SW 1271 (cell line): Measurements from ENCODE around the gene FANCB.
A peak's percentile ranks its signal among the peaks of the same experiment; 100 is the strongest.

Source experiments
- DNase-seq, 2 experiments: peaks; one replicate each; lab custom pipeline; 2025; lab: John Stamatoyannopoulos, UW

FANCB gene

GRCh38 chrX:14872851-14873675 lies at the start of gene FANCB, which contains the start of gene MOSPD2:
Gene FANCB, minus strand, starts transcription at chrX:14873069. Its CDS starts 7,559 bp downstream, at chrX:14865510.
Gene MOSPD2, plus strand, starts transcription at chrX:14873421. Its CDS starts 108 bp downstream, at chrX:14873529.
- peak; percentile 46 to 73 for DNase-seq

- DNase-seq, result no peak
These were observed 49.6 kb upstream of the FANCB start for GRCh38 chrX:14922437-14922836.

GRCh38 chrX:14920196-14920595 lies 47.3 kb upstream of the FANCB start:
- no peak for DNase-seq

- DNase-seq, result no peak
These were observed 46.5 kb upstream of the FANCB start for GRCh38 chrX:14919407-14919806.

GRCh38 chrX:14916017-14916674 lies 43.3 kb upstream of the FANCB start:
- DNase-seq, result no peak

- no peak for DNase-seq
These were observed 42.7 kb upstream of the FANCB start for GRCh38 chrX:14915596-14915995.

- DNase-seq, result no peak
These were observed 40.4 kb upstream of the FANCB start for GRCh38 chrX:14913241-14913640.

GRCh38 chrX:14903891-14904290 lies 31.0 kb upstream of the FANCB start:
- DNase-seq, result no peak

GRCh38 chrX:14902537-14902936 lies 29.7 kb upstream of the FANCB start:
- DNase-seq, result no peak

GRCh38 chrX:14899607-14900006 lies 26.7 kb upstream of the FANCB start:
- DNase-seq, result peak in 1 of 2 experiments; percentile 24

- DNase-seq, result no peak
These were observed 24.2 kb upstream of the FANCB start for GRCh38 chrX:14897042-14897441.

- DNase-seq, result no peak
These were observed 23.4 kb upstream of the FANCB start for GRCh38 chrX:14896273-14896672.

GRCh38 chrX:14886252-14886651 lies 13.4 kb upstream of the FANCB start:
- no peak for DNase-seq

GRCh38 chrX:14884714-14885113 lies 11.8 kb upstream of the FANCB start:
- DNase-seq, result no peak

- DNase-seq, result no peak
These were observed 11.0 kb upstream of the FANCB start for GRCh38 chrX:14883826-14884225.

GRCh38 chrX:14875624-14876023 lies 2.8 kb upstream of the FANCB start:
- no peak for DNase-seq

GRCh38 chrX:14873676-14874049 lies 794 bp upstream of the FANCB start:
- no peak for DNase-seq

GRCh38 chrX:14872355-14872754 lies 514 bp downstream of the FANCB start:
- no peak for DNase-seq

- DNase-seq, result no peak
These were observed 1.1 kb downstream of the FANCB start for GRCh38 chrX:14871767-14872166.

- no peak for DNase-seq
These were observed 7.7 kb downstream of the FANCB start for GRCh38 chrX:14865201-14865600.

- DNase-seq, result no peak
These were observed 8.2 kb downstream of the FANCB start for GRCh38 chrX:14864631-14865030.

- no peak for DNase-seq
These were observed 21.3 kb downstream of the FANCB start for GRCh38 chrX:14851526-14851925.

- DNase-seq, result no peak
These were observed 29.2 kb downstream of the FANCB start for GRCh38 chrX:14843666-14844065.
